ENCODE data around the gene TPM3.
"Not testable (repeated sequence)": the region's sequence is repeated elsewhere in the genome, so short reads cannot be mapped to it uniquely, and the experiment has no call there.

TPM3 gene

GRCh38 chr1:154237880-154238506, 46.1 kb upstream of the TPM3 start (continued):
- TF ChIP-seq TSHZ2 (CRISPR knock-in tag; IDR thresholded peaks at IDR 0.05): no peak
- no peak for TF ChIP-seq SNAI2 (CRISPR knock-in tag; IDR thresholded peaks at IDR 0.05)
- TF ChIP-seq BACH2 (CRISPR knock-in tag; IDR thresholded peaks at IDR 0.05; ENCODE audit: borderline replicate concordance): no peak
- TF ChIP-seq TOX (CRISPR knock-in tag; IDR thresholded peaks at IDR 0.05; ENCODE audit: borderline replicate concordance): no peak
- no peak for TF ChIP-seq ZNF565 (CRISPR knock-in tag; conservative IDR thresholded peaks at IDR 0.05; ENCODE audit: low read depth)
- TF ChIP-seq, protein P1, sequence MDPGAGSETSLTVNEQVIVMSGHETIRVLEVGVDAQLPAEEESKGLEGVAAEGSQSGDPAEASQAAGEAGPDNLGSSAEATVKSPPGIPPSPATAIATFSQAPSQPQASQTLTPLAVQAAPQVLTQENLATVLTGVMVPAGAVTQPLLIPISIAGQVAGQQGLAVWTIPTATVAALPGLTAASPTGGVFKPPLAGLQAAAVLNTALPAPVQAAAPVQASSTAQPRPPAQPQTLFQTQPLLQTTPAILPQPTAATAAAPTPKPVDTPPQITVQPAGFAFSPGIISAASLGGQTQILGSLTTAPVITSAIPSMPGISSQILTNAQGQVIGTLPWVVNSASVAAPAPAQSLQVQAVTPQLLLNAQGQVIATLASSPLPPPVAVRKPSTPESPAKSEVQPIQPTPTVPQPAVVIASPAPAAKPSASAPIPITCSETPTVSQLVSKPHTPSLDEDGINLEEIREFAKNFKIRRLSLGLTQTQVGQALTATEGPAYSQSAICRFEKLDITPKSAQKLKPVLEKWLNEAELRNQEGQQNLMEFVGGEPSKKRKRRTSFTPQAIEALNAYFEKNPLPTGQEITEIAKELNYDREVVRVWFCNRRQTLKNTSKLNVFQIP (CRISPR knock-in tag; IDR thresholded peaks at IDR 0.05; ENCODE audit: borderline replicate concordance, low read depth): no peak

DNA sequence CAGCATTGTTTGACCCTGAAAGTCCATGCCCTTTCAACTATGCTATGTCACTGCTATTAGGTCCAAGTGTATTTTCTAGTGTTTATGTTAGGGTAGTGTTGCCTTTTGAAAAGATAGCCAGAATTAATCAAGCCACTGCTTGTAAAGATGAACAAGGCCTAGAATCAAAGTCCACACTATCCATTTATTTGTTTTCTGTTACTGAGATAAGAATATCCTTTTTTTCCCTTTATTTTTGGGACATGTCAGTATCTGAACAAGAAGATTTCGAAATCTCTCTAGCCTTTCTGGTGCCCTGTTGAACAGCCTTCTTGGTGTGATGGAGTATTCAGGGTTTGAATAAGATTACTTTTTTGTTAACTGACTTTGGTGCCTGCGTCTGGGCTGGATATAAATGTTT, 45.5 kb upstream of the TPM3 start:
- TF ChIP-seq ZFP3 (CRISPR knock-in tag; IDR thresholded peaks at IDR 0.05) (no peak), RARB (CRISPR knock-in tag; IDR thresholded peaks at IDR 0.05) (no peak), ZC3H10 (CRISPR knock-in tag; IDR thresholded peaks at IDR 0.05) (no peak), TSHZ2 (CRISPR knock-in tag; IDR thresholded peaks at IDR 0.05) (no peak), ESRRG (CRISPR knock-in tag; IDR thresholded peaks at IDR 0.05) (no peak), ZNF70 (CRISPR knock-in tag; IDR thresholded peaks at IDR 0.05) (no peak), ZNF8 (CRISPR knock-in tag; IDR thresholded peaks at IDR 0.05) (no peak)
- TF ChIP-seq, protein P1 (CRISPR knock-in tag; IDR thresholded peaks at IDR 0.05; ENCODE audit: borderline replicate concordance, low read depth): no peak
- TF ChIP-seq, protein P2, sequence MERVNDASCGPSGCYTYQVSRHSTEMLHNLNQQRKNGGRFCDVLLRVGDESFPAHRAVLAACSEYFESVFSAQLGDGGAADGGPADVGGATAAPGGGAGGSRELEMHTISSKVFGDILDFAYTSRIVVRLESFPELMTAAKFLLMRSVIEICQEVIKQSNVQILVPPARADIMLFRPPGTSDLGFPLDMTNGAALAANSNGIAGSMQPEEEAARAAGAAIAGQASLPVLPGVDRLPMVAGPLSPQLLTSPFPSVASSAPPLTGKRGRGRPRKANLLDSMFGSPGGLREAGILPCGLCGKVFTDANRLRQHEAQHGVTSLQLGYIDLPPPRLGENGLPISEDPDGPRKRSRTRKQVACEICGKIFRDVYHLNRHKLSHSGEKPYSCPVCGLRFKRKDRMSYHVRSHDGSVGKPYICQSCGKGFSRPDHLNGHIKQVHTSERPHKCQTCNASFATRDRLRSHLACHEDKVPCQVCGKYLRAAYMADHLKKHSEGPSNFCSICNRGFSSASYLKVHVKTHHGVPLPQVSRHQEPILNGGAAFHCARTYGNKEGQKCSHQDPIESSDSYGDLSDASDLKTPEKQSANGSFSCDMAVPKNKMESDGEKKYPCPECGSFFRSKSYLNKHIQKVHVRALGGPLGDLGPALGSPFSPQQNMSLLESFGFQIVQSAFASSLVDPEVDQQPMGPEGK (CRISPR knock-in tag; IDR thresholded peaks at IDR 0.05; ENCODE audit: borderline replicate concordance): no peak
- no peak for ATAC-seq

GRCh38 chr1:154236855-154237254, 45.0 kb upstream of the TPM3 start:
- no peak for ATAC-seq
- no peak for TF ChIP-seq PPARA (CRISPR knock-in tag; IDR thresholded peaks at IDR 0.05; ENCODE audit: borderline replicate concordance)
- no peak for TF ChIP-seq ARNTL (CRISPR knock-in tag; IDR thresholded peaks at IDR 0.05; ENCODE audit: borderline replicate concordance, low read depth)
- TF ChIP-seq, protein P2 (CRISPR knock-in tag; IDR thresholded peaks at IDR 0.05; ENCODE audit: borderline replicate concordance): no peak
- no peak for TF ChIP-seq OSR1 (CRISPR knock-in tag; IDR thresholded peaks at IDR 0.05)
- TF ChIP-seq SNAI2 (CRISPR knock-in tag; IDR thresholded peaks at IDR 0.05): no peak
- no peak for TF ChIP-seq GLIS3 (CRISPR knock-in tag; IDR thresholded peaks at IDR 0.05)
- TF ChIP-seq BACH2 (CRISPR knock-in tag; IDR thresholded peaks at IDR 0.05; ENCODE audit: borderline replicate concordance): no peak

DNA sequence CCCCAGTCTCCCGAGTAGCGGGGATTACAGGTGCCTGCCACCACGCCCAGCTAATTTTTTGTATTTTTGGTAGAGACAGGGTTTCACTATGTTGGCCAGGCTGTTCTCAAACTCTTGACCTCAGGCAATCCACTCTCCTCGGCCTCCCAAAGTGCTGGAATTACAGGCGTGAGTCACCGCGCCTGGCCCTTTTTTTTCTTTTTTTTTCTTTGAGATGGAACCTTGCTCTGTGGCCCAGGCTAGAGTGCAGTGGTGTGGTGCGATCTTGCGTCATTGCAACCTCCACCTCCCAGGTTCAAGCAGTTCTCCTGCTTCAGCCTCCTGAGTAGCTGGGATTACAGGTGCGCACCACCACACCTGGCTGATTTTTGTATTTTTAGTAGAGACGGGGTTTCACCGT, 41.2 kb upstream of the TPM3 start:
- ATAC-seq: not testable (repeated sequence)

DNA sequence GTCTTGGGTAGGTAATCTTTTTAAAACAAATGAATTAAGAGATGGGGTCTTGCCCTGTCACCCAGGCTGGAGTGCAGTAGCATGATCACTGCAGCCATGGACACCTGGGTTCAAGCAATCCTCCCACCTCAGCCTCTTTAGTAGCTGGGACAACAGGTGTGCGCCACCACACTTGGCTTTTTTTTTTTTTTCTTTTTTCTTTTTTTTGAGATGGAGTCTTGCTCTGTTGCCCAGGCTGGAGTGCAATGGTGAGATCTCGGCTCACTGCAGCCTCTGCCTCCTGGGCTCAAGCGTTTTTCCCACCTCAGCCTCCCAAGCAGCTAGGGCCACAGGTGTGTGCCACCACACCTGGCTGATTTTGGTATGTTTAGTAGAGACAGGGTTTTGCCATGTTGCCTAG, 39.2 kb upstream of the TPM3 start:
- not testable (repeated sequence) for ATAC-seq

Data from SK-N-SH treated with all-trans-retinoic acid at 6 μM for 48 hours (cell line).